GM21515 (cell line): ENCODE data around the gene MKNK2.
A peak's percentile ranks its signal among the peaks of the same experiment; 100 is the strongest.
"Not testable (repeated sequence)": the region's sequence is repeated elsewhere in the genome, so short reads cannot be mapped to it uniquely, and the experiment has no call there.

Source experiments
- ATAC-seq: cut with Tn5 transposase; IDR thresholded peaks from one replicate; pipeline ENCODE4 v1.9.1; 2021; ENCODE audit not compliant: unreplicated experiment

MKNK2 gene

DNA sequence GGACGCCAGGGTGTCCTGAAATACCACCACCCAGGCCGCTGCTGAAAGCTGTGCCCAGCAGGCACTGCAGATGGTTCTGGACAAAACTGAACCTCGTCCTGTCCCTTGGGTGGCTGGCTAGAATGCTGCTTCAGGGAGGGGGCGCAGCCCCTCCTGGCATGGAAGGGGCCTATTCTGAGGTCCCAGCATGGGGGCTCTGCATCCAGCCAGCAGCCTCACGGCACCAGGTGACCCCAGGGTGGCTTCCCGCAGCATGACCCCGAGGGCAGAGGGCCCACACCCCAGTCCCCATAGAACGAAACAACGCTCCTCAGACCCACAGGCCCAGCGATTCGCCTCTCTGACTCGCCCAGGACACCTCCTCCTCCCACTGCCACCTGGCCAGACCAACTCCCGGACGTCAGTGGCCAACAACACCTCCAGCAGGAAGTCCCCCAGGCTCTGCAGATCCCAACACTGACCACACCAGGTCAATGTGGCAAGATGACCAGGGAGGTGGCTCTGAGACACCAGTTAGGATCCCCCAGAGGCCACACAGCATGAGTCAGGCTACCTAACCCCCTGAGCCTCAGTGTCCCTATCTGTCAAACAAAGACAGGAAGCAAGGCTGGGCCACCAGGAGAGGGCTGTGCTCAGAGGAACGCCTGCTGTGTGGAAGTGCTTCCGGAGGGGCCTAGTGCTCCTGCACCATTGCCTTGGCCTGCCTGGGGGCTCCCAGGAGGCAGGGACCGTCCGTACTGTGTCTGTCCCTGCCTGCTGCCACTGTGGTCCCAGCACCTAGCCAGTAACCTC is 6.1 kb downstream of the MKNK2 start:
- ATAC-seq: no peak

DNA sequence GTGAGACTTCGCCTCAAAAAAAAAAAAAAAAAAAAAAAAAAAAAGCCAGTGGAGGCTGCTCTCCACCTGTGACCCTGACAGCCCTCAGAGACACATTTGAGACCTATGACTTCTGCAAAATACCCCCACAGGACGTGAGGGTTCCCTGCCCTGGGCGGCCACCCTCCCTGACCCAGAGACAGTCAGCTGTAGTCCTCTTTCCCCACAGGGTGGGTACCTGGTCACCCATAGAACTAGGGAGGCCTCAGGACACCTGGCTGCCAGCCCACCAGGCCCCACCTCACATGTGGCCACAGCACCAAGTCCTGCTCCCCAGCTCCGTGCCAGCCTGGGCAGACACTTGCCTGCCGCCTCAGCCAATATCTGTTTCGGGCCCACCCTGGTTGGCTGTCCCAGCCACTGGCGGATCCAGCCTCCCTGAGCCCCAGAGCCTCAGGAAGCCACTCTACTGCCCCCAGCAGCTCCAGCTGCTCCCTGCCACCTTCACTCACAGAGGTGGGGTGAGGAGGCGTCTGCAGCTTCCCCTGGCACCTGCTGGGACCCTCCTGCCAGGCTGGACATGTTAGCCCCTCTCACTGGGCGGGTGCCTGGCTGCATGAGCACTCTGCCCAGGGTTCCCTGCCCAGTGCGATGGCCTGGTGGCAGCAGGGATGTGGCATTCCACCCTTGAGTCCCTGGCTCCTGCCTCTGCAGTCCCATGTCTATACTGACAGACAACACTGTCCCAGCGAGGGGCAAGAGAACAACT is 6.9 kb downstream of the MKNK2 start:
- no peak for ATAC-seq

DNA sequence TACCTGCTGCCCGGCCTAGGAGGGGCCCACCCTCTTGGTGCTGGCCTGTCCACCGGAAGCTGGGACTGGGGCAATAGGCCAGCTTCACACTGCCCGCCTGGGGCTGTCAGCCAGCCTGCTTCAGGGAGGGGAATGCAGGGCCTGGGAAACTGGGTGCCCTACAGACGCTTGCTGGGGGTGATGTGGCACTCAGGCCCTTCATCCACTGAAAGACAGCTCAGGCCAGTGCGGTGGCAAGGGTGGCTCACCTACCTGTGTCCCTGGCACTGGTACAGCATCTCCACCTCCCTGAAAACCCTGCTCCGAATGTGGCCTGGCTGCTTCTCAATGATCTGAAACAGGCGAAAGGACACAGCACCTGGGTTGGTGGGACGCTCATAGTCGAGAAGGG is 7.8 kb downstream of the MKNK2 start:
- ATAC-seq: no peak

DNA sequence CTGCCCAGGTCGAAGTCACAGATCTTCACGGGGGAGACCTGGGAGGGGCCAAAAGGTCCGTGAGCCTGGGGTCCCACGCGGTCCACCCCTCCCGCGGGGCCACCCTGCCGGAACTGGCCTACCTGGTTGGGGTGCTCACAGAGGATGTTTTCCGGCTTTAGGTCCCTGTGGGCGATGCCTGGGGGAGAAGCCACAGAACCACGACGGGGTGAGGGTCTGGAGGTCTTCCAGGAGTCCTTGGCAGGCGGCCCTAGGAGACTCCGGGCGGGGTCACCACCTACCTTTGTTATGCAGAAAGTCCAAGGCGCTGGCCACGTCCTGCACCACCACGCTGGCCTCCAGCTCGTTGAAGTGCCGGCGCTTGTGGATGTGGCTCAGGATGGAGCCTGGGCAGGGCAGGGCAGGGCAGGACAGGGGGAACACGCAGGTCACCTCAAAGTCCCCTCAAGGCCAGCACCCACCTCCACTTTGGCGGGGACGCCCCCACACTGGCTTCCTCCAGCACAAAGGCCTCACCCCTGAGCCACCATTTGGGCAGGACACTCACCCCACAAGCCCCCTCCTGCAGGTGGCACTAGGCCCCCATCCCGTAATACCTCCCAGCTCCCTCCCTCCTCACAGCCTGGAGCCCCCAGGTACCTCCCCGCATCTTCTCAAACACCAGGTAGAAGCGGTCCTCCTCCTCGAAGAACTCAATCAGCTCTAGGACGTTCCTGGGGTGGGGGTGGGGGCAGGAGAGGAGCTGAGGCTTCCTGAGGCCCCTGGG is 8.4 kb downstream of the MKNK2 start:
- ATAC-seq: no peak

DNA sequence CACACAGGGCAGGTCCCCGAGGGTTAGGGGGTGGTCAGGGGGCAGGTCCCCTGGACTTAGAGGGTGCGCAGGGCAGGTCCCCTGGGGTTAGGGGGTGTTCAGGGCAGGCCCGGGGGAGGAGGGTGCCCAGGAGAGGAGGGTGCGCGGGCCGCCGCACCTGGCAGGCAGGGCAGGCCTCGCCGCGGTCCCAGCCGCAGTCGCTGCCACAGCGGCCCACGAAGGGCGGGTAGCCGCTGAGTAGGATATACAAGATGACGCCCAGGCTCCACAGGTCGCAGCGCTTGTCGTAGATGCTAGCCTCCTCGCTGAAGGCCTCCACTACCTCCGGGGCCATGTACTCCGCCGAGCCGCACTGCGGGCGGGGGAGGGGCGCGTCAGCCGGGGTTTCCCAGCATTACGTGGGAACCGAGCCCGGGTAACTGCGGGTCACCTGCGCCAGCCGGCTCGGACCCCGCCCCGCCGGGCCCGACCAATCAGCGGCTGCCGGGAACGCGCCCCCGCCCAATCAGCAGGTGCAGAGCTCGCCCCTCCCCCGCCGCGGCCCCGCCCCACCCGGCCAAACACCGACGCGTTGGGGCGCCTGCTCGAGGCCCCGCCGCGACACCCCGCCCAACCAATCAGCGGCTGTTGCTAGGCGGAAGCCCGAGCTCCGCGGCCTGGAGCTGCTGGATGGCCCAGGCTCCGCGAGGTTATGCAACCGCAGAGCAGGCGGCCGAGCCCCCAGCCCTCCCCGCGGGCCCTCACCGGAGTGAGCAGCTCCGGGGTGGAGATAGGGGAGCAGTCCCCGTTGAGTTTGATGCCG is 9.2 kb downstream of the MKNK2 start:
- peak; percentile 61 for ATAC-seq

DNA sequence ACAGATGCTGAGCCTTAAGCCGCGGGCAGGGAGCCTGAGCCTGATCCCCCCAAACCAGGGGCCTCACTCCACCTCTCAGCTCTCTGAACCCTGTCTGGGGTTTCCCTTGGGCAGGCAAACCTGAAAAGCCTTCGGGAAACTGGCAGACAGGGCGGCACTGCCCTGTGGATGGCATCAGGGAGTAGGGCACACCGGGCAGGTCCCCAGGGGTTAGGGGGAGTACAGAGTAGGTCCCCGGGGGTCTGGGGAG is 9.7 kb downstream of the MKNK2 start:
- no peak for ATAC-seq

DNA sequence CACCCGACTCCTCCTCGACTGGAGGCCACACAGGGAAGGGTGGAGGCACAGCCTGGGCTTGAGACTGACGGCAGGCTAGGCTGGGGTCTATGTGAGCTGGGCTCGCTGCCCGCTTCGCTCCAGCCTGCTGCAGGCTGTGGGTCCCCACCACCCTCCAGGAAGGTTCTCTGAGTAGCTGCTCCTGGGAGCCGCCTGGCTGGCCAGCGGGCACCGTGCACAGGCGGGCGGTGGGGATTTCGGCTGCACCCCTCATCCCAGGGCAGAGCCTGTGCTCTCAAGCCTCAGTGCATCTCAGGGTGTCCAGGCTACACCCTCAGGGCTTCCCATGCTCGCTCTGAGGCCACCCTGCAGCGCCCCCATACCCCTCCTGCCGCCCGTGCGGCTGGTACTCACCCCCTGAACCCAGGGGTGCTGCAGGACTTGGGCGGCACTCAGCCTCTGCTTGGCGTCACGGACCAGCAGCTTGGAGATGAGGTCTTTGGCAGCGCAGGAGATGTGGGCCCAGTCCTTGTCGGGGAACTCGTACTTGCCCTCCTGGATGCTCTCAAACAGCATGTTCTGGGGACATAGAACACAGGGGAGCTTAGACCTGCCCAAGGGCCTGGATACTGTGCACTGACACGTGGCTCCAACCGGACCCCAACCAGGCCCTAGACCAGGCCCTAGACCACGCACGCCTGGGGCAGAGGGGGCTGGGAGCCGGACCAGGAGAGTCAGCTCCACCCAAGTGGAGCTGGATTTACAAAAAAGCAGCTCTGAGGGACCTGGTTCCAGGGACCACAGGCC is 10.2 kb downstream of the MKNK2 start:
- ATAC-seq: no peak

DNA sequence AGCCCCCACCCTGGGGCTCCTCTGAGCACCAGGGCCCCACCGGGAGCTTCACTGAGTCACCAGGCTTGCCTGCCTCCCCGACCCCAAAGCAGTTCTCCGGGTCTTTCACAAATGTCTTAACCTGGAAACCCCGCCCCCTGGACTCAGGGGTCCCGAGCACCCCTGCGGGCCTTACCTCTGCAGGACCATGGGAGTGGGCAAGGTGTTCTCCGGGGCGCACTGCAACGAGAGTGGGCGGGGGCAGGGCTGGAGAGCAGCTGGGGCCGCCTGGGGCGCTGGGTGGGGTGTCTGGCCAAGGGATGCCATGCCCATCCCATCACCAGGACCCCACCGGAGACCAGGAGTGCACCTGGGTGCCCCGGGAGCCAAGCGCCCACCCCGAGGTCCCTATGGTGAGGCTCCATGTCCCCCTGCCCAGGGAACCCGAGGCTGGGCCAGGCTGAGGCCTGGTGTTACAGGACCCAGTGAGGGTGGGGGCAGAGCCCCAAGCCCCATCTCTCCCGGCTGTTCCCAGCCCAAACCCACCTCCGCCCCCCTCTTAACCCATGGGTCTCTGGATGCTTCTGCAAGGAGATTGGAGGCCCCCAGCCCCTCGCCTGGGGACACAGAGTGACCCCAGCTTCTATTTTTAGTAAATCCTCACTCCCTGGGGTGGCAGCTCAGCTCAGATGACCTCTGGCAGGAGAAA is 10.9 kb downstream of the MKNK2 start:
- no peak for ATAC-seq

DNA sequence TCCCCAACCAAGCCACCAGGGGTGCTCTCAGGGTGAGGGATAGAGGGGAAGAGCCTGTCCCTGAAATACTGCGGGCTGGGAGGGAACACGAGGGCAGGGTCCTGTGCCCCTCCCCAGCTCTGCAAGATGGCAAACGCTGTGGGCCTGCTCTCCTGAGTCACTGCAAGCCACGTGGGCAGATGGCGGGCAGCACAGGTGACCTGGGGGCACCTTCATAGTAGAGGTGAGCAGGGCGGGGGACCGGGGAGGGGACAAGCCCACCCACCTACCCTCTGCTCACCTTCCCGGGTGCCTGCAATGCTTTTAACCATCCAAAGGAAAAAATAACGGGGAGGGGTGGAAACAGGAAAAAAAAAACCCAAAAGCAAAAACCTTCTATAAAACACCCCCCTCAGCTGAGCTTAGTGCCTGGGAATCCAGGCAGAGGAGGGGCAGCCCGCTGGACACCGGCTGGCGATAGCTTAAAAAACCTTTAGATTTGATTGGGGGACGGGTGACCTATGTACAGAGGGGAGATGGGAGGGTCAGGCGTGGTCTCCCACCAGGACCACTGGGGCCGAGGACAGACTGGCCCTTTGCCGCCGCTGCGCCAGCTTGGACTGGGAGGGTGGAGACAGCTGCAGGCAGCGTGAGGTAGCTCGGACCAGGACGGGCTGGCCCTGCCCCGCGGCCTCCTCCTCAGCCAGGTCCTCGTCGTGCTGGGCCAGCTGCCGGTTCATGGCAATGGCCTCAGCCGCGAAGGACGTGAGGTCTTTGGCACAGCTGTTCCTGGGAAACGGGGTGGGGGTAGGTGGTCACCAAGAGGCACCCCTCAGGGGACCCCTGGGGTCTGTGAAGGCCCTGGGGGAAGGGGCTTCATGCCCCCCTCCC is 11.7 kb downstream of the MKNK2 start:
- ATAC-seq: no peak

DNA sequence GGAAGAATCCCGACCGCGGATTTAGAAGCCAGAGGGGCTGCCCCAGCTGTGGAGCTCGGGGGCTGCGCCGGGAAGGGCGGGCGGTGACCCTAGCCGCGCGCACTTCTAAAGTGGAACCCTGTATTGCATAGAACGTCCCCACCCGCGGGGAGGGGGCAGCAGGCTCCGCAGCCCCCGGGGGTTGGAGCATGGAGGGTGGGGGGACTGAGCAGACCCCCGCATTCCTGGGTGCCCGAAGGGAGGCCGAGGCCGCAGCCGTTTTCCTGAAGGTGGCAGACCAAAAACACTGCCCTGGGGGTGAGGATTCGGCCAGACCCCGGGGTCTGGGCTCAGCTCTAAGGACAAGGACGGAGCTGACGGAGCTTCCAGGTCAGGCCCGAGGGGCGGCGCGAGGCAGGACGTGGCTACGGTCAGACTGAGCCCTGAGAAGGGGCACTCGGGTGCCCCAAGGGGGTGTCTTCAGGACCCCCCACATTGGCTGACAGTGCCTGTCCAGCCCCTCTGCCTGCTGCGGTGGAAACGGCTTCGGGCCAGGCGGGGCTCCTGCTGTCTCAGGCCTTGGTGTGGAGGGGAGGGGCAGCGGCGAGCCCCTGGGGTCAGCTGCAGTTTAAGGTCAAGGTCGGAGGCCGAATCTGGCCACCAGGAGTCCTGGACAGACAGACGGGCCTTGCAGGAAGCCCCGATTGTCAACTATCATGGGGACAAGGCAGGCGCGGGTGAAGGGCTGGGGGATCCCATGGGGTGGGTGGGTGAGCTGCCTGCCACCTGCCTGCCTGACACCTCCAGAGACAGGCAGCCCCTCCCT is 12.6 kb downstream of the MKNK2 start:
- ATAC-seq: no peak

DNA sequence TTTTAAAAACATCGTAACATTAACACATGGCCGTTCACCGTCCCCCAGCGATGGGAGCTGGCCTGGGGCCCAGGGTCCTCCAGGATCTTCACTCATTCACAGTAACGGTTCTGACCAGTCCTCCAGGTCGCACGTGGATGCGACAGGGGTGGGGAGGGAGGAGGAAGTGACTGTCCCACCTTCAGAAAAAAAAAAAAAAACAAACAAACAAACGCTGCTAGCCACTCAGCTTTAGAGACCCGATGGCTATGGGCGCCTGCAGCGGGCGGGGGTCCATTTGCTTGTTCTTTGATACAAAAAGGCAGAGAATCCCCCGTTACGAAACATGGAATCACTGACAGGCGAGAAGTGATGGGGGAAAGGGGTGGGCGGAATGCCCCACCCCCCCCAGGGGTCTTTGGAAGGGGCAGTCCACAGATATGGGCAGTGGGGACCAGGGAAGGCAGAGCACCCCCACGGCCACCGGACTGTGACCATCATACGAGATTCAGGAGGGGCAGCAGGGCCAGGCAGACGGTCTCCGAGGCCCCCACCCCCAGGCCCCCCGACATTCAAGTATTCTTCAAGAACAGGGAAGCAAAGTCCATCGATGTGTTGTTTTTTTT is 13.3 kb downstream of the MKNK2 start:
- no peak for ATAC-seq

DNA sequence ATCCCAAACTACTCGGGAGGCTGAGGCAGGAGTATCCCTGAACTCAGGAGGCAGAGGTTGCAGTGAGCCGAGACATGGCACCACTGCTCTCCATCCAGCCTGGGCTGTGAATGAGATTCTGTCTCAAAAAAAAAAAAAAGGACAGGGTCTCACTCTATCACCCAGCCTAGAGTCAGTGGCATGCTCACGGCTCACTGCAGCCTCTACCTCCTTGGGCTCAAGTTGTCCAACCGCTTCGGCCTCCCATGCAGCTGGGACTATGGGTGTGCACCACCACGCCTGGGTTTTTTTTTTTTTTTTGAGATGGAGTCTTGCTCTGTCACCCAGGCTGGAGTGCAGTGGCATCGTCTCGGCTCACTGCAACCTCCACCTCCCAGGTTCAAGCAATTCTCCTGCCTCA is 14.6 kb downstream of the MKNK2 start:
- ATAC-seq: no peak

DNA sequence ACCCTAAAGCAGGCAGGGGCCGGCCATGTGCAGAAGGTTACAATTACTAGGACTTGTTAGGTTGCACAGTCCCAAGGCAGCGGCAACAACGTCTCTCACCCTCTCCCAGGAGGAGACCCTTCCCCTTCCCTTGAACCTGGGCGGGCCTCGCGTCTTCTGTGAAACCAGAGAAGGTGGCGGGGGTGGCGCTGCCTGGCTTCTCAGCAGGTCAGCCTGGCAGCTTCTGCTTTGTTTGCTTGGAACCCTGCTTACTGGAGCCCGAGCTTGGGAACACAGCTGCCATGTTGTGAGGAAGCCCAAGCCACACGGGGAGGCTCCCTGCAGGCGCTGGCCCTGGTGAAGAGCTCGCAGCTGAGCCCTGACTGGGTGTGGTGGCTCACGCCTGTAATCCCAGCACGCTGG is 15.5 kb downstream of the MKNK2 start:
- no peak for ATAC-seq

DNA sequence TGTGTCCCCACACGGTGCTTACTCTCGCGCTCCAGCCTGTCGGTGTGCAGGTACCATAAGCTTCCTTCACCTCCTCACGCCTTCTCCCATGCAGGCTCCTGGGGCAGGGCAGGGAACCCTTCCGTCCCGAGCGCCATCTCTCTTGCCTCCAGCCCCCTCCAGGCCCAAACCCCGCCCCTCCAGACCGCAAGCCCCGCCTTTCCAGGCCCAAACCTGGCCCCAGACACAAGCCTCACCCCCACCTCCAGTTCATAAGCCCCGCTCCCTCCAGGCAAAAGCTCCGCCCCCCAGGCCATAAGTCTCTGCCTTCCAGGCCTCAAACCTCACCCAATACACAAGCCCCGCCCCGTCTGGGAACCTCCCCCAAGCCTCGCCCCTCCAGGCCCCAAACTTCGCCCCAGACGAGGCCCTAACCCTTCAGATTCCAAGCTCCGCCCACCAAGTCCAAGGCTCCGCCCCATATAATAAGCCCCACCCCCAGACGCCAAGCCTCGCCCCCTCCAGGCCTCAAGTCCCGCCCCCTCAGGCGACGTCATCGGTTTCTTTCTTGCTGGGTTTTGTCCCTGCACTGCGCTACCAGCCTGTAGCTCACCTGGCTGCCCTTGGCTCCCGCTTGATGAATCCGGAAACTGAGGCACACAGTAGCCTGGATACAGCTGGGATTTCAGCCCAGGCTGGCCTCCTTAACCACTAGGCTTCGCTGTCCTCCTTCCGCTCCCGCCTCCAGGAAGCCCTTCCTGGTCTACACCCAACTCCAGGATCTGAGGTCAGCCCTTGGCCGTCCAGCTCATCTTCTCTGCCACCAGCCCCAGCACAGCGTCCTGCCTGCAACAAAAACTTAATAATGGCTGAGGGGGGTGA is 16.1 kb downstream of the MKNK2 start:
- ATAC-seq: no peak

DNA sequence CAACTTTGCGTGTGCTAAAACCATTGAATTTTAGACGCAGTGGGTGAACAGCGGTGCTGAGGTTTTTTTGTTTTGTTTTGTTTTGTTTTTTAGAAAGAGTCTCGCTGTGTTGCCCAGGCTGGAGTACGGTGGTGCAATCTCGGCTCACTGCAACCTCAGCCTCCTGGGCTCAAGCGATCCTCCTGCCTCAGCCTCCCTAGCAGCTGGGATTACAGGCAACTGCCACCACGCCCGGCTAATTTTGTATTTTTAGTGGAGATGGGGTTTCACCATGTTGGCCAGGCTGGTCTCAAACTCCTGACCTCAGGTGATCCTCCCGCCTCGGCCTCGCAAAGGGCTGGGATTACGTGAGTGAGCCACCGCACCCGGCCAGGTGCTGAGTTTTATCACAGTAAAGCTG is 16.8 kb downstream of the MKNK2 start:
- ATAC-seq: not testable (repeated sequence)

DNA sequence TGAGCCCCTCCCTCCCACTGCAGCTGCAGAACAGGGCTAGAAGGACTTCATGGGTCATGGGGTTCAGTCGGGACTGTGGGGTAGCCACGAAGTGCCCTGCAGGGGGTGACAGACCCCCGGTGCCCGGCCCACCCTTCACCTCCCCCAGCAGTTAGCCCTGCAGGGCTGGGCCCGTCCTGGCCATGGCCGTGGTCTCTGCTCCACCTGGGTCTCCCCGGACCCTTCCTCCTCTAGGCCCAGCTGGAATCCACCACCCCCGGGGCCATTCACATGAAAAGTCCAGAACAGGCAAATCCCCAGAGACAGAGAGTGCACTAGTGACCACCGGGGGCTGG is 17.3 kb downstream of the MKNK2 start:
- ATAC-seq: no peak
